Ramos (cell line): ENCODE data around the gene GPR155.
"Not testable (repeated sequence)": the region's sequence is repeated elsewhere in the genome, so short reads cannot be mapped to it uniquely, and the experiment has no call there.

ENCODE experiments used
- in situ Hi-C: fragments of 300-500 bp; cut with MboI; formaldehyde crosslinking; loops from one replicate; pipeline ENCODE4 v1.14.3; 2022; ENCODE audit warnings: low sequenced_read_pairs; ENCODE audit not compliant: unreplicated experiment

Gene GPR155

DNA sequence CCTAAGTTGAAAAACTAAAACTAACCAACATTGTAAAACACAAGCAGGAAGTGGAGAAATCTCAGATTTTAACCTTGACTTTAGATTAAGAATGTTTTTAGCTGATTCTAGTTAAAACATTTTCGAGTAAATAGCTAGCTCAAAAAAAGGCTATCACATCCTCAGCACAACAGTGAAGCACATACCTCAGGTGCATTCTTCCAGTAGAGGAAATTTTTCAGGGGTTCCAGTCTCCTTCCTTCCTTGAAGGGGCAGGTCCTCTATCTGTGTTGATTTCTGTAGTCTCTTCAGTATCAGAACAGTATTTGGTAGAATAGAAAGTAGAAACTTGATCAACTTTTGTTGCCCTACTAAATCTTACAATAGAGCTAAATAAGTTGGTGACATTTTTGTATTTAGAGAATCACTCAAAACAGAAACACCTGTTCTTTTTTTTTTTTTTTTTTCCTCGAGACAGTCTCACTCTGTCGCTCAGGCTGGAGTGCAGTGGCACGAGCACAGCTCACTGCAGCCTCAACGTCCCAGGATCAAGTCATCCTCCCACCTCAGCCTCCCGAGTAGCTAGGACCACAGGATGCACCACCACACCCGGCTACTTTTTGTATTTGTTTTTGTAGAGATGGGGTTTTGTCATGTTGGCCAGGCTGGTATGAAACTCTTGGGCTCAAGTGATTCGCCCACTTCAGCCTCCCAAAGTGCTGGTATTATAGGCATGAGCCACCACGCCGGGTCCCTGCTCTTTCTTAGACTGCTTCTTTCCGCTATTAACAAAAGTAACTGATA is 6.9 kb upstream of the GPR155 start:
- in situ Hi-C loops = no loop called here

GRCh38 chr2:174492963-174493431 is 6.2 kb upstream of the GPR155 start:
- in situ Hi-C loops = no loop called here

GRCh38 chr2:174491947-174492346 is 5.1 kb upstream of the GPR155 start:
- in situ Hi-C loops = no loop called here

DNA sequence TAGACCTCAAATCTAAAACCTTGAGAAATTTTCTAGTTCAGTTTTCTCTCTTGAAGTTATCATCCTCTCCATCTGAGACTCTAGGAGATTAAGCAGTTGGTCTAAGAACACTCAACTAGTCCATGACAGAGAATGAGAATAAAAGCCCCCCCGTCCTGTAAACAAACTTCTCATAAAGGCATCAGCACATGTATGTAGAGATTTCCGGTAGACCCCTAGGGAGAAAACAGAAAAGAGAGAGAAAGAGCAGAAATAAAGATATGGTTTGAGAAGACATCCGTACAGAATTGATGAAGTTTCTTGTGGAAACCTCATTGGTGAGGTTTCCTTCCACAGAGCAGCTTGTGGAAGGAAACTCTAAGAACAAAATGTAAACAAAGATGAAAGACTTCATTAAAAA is 3.2 kb upstream of the GPR155 start:
- in situ Hi-C loops = no loop called here

DNA sequence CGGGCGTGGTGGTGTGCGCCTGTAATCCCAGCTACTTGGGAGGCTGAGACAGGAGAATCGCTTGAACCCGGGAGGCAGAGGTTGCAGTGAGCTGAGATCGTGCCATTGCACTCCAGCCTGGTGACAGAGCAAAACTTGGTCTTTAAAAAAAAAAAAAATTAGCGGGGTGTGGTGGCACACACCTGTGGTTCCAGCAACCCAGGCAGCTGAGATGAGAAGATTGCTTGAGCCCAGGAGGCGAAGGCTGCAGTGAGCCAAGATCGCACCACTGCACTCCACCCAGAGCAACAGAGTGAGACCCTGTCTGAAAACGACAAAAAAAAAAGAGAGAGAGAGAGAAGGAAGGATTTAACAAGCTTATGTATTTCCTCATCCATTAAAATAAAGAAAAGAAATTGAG is 2.7 kb upstream of the GPR155 start:
- in situ Hi-C loops = not testable (repeated sequence)

- in situ Hi-C loops = no loop called here
Measured at GRCh38 chr2:174487820-174488162, 962 bp upstream of the GPR155 start.

DNA sequence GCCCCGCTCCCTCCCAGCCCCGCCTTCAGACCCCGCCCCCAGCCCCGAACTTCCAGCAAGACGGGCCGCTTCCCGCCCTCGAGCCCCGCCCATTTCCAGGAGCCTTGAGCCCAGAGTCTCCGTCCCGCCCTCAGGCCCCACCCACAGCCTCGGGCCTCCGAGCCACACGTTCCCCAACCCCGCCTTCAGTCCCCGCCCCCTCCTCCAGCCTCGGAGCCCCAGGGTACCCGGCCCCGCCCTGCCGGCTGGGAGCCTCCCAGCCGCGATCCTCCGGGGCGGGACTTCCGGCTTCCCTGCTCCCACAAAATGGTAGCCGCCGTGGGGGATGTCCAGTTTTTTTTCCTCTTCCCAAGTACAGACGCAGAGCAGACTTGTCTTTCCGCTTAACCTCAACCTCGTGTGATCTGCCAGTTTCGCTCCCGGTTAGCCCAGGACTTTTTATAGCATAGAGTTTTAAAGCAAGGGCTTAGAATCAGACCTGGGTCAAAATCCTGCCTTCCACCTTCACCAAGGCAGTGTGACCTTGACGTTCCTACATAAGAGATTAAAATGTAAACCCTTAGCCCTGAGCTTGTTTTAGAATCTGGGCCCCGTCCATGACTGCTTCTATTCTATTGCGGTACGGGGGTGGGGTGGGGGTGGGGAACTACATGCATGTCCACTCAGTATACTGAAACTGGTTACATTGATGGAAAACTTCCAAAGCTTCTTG is 435 bp upstream of the GPR155 start:
- in situ Hi-C loops = no loop called here

DNA sequence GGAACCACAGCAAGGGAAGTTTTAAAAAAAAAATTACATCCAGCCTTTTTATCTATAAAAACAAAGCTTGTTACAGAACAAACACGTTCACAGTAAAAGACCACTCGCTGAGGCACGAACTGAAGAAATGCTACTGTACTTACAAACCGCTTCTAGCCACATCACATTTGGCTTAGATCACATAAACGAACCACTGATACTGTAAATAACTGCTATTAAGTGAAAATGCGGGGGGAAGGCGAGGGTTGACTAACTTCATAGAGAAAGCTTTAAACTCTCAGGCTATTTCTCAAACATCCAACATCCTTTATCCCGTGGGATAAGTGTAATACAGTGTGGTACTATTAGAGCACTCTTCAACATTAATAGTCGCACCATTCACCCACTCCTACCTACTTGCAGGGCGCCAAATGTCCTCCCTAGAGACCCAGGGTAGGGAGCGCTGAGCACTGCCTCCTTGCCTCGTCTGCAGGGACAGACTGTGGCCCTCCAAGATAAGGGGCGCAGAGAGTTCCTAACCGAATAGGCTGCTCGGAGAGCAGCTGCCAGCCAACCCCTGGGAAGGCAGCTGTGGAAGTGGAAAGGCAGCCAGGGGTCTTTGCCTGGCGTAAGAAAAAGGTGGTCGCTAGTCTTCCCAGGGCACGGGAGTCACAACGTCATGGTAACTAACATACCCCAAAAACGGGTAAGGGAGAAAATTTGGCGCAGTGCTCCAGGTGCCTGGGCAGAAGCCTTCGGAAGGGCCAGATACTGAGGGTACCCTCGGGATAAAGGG is 854 bp downstream of the GPR155 start:
- in situ Hi-C loops = no loop called here

DNA sequence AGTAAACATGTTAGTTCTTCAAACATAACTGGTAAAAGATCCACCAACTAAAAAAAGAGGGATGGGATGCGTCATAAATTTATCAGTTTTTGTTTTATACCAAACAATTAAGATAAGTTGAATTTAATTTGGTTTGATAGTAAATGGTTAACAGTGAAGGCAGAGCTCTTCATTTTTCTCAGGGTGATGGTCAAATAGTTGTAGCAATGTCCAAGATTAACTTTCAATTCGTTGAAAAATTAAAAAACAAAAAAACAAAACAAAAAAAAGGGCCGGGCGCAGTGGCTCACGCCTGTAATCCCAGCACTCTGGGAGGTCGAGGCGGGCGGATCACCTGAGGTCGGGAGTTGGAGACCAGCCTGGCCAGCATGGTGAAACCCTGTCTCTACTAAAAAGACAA is 1.8 kb downstream of the GPR155 start:
- in situ Hi-C loops = not testable (repeated sequence)

DNA sequence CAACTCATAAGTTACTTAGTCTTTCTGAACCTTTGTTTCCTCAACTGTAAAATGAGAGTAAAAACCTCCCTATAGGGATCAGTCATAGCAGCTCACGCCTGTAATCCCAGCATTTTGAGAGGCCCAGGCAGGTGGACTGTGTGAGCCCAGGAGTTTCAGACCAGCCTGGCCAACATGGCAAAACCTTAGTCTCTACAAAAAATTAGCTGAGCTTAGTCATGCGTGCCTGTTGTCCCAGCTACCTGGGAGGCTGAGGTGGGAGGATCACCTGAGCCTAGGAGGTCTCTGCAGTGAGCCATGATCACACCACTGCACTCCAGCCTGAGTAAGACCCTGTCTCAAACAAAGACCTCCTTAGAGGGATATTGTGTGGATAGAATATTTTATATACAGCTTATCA is 2.3 kb downstream of the GPR155 start:
- in situ Hi-C loops = no loop called here

DNA sequence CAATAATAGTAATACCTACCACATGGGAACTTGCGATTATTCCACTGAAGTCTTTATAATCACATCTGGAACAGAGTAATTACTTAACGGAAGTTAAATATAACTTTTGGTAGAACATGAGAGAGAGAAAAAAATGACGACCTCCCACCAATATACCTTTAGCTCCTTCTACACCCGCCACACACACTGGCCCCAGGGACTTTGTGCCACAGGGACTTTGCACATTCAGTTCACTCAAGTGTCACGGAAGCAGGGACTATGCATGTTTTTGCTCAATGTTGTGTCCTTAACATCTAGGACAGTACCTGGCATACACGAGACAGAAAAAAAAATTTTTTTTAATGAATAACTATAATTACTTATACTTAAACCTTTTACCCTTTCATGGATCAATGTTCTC is 4.0 kb downstream of the GPR155 start:
- in situ Hi-C loops = no loop called here

DNA sequence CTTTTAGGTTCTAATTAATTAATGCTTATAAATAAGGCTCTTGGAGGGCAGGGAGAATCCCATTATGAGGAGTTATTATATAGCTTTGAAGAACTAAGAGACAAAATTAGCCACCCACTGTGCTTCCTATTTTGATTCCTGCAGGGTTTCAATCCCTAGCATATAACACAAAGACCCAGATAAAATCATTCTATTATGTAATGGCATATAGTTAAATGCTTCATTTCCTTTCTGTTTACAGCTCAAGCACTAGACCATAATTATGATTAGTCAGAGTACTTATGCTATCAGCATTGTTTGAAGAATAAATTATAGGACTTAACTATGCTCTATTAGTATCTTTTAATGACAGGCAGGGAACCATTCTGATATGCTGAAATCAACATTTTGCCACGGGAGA is 9.1 kb downstream of the GPR155 start:
- in situ Hi-C loops = no loop called here

- in situ Hi-C loops = no loop called here
Measured at GRCh38 chr2:174473796-174474195, 13.0 kb downstream of the GPR155 start.

DNA sequence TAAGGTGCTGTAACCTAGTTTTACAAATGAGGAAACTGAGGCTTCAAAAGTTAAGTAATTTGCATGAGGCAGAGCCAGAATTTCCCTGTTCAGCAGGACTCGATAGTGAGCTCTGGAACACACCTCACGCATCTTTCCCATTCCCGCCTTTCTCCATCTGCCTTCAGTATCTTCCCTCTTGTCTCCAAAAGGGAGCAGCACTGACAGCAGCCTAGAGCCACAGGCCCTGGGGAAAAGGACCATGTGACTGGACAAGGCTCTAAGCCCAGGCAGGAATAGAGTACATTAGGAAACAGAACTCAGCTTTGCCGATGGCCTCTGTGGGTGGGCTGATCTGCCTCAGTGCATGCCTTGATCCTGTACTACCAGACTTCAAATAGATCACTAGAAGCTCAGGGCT is 21.5 kb downstream of the GPR155 start:
- in situ Hi-C loops = loop anchor here (5.0 kb wide), 1 partner anchor 227 kb away; no protein-coding TSS in a partner anchor

DNA sequence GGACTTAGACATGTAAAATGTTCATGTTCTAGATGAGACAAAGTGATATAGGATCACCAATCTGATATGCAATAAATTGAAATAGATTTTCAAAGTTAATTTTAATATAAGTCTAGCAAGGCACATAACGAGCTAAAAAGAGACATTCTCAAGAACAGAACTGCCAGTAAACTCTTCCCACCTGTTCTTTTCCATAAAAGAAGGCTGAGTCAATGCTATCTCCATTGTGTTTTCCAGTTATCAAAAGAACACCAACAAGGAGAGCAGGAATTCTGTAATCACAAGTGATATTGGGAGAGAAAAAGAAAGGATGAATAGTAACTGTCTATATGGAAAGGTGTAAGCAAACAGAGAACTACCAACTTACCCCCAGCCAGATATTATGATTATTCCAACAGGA is 25.6 kb downstream of the GPR155 start:
- in situ Hi-C loops = no loop called here

DNA sequence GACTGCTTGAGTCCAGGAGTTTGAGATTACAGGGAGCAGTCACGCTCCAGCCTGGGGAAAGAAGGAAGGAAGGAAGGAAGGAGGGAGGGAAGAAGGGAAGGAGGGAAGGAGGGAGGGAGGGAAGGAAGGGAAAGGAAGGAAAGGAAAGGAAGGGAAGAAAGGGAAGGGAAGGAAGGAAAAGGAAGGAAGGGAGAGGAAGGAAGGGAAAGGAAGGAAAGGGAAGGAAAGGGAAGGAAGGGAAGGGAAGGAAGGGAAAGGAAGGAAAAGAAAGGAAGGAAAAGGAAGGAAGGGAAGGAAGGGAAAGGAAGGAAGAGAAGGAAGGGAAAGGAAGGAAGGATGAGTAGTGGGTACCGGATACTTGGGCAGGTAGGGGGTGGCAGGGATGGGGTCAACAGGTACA is 32.3 kb downstream of the GPR155 start:
- in situ Hi-C loops = no loop called here

- in situ Hi-C loops = no loop called here
Measured at GRCh38 chr2:174450021-174450816, 36.6 kb downstream of the GPR155 start.

DNA sequence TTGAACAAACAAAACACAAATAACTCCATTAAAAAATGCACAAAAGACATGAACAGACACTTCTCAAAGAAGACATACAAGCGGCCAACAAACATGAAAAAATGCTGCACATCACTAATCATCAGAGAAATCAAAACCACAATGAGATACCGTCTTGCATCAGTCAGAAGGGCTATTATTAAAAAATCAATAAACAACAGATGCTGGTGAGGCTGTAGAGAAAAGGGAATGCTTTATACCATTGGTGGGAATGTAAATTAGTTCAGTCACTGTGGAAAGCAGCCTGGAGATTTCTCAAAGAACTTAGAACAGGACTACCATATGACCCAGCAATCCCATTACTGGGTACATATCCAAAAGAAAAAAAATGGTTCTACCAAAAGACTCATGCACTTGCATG is 37.8 kb downstream of the GPR155 start:
- in situ Hi-C loops = no loop called here

- in situ Hi-C loops = no loop called here
Measured at GRCh38 chr2:174446531-174446930, 40.3 kb downstream of the GPR155 start.

- in situ Hi-C loops = no loop called here
Measured at GRCh38 chr2:174445248-174445647, 41.6 kb downstream of the GPR155 start.
